Frontal cortex (tissue), 4 donors: ENCODE measurements around the gene TEX38. TPM values are rescaled to one million over a fixed set of nuclear protein-coding genes. Genes with fewer than 3 reads are reported as not detected.
"Not testable (repeated sequence)": the region's sequence is repeated elsewhere in the genome, so short reads cannot be mapped to it uniquely, and the experiment has no call there.

Experiments used
- DNase-seq, 2 donors: peaks; one replicate each; pipeline ENCODE4 v3.0.0; 2012; ENCODE audit warnings: low spot score in 2 of 2
- FAIRE-seq: peaks from 2 replicates; lab custom pipeline; 2012; peaks lifted over from hg19 to GRCh38; lab: Jason Lieb, UNC
- total RNA-seq: library from RNA; depleted of rRNA; stranded (reverse); fragments of >200 nt; gene quantifications from one replicate; pipeline ENCODE4 v1.2.3, GENCODE V29; 2014
- donor health status: control.
- donor health status: control.
- donor health status: control.

The TEX38 gene
- total RNA-seq, 1 donor from 2014 or later: not detected

DNA sequence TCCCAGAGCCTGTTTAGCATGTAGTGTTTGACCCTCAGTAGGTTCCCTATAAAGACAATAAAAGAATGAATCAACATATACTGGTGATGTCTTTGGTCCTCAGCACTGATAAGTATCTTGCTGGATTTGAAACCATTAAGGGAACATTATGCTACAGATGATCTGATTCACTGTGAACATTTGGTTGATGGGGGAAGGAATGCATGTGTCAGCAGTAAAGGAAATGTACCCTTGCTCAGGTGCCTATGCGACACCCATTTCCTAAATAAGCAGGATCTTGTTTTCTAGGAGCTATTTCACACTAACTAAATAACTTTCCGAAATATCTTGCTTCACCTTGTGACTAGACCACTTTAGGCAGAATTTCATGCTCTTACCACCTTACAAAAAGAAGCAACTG, 13.0 kb downstream of the TEX38 start:
- FAIRE-seq: no peak
- DNase-seq: no peak

DNA sequence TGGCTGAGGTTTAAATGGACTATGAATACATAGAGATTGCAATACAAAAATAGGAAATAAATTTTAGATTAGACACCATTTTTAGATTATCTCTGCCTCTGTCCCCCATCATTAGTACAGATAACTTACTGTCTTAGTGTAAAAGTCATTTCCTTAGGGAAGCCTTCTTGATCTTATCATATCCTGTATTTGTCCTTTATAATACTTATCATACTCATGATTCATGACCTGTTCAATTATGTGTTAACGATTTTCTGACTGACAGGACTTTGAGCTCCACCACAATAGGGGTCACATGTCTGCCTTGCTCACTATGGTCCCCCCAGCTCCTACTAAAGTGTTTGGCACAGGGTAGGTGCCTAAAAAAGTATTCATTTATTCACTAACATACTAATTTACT, 14.6 kb downstream of the TEX38 start:
- no peak for DNase-seq
- FAIRE-seq: no peak

DNA sequence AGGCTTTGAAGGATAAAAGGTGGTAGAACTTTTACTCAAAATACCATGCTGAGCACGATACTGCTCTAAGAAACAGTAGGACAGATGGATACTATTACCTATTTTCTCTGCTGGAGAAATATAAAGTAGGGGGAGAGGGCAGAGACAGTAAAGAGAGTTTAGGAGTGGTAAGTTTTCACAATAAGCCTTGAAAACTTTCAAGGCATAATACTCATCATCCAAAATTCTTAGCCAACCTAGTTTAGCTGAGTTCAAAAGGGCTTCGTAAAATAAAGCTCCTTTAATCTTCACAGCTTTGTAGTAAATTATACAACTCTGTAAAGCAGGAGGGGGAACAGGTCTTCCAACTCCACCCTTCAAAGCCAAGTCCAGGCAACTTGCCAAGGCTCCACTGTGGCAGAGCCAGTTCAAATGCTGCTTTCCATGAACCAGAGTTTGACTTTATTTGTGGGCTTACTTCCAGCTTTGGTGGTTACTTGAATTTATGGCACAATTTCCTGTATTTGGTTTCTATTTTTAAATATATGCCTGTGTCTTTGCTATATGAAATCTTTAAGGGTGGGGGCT, 15.5 kb downstream of the TEX38 start:
- no peak for FAIRE-seq
- DNase-seq: no peak

DNA sequence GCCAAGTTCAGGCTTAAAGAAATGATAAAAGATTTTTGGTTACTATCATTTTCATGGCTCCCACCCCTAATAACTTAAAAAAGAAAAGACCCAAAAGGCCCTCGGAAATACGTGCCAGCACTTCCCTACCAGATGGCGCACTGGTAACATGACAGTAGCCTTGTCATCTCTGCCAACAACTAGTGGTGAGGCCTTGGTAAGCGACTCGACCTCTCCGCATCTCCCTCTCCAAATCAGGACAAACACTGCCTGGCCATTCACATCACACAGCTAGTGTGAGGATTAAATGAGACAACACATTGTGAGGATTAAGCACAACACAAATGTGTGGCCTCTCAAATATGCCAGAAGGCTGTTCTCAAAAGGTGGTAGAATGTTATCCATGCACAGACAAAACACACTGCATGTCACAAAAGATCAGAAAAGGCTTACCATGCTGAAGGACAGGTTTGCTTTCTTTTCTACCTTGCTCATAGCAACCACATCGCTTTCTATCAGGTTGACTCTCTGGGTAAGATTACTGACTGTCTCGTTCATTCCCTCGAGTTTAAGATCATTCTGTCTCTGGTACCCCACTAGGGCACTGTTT, 16.4 kb downstream of the TEX38 start:
- no peak for DNase-seq
- no peak for FAIRE-seq

DNA sequence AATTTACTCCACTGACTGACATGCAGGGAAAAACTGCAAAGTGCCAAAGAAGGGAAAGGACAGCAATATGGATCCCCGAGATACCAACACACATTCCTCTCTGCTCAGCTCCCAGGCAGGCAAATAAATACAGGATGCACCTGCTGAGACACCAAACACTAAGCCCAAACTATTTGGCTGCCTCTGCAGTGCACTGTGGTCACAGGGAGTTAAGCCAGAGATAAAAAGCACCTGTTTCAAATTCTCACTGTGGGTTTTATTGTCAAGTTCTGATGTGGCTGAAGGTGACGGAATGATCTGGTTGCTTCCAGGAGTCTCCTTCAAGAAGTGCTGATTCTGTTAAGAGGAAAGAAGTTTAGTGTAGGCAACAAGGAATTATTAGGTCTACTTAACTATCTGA, 17.7 kb downstream of the TEX38 start:
- FAIRE-seq: no peak
- DNase-seq: no peak

DNA sequence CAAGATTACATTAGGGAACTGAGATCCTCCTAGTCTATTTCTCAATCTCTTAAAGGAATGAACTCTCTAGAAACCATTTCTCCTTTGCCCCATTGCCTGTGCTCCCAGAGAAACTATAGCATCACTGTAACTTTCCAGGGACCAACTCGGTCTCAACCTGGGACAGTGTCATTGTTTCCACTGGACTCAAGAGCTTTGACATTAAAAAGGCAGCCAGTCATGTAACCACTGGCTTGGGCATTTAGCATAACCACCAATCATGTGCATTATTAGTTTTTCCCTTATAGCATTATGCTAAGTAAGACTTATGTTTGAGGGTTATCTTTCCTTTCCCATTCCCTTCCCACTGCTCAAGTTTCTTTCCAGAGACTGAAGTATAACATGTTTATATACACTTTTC, 18.2 kb downstream of the TEX38 start:
- DNase-seq (no peak), FAIRE-seq (no peak)

DNA sequence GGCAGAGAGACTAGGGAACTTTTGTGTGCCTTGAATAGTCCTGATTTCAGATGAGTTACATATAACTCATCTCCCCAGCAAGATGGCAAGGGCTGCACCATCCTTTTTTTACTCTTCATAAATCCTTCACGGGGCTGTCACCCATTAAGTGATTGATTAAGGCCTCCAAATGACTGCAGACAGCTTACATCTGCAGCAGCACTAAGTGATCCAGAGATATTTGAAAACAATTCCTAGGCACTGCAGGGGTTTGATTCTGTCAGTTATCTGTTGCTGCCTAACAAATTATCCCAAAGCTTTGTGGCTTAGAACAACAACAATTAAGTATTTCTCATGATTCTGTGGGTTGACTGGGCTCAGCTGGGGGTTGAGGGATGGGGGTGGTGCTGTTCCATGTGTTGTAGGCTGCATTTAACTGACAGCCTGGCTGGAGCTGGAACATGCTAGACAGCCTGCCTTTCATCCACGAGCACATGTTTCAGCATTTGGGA, 19.3 kb downstream of the TEX38 start:
- DNase-seq (no peak), FAIRE-seq (no peak)

DNA sequence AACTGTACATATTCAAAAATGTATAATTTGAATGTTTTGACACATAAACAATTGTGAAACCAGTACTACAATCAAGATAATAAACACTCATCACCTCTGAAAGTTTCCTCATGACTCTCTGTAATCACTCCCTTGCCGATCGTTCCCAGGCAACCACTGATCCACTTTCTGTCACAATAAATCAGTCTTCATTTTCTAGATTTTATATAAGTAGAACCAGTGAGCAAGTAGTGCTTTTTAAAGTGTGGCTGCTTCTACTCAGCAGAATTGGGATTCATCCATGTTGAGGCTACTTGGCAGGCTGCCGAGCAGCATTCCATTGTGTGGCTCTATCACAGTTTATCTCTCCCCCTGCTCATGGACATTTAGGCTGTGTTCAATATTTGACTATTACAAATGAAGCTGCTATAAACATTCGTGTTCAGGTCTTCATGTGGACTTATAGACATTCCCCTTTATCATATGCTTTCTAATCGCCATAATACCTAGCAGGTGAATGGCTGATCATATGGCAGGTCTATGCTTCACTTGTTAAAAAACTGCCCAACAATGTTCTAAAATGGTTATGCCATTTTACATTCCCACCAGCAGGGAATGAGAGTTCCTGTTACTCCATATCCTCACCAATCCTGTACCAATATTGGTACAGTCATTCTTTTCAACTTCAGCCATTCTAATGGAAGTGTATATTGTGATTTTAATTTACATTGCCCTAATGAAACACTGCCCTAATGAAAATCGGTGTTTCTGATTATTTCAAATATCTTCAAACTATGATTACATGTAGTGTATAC, 20.5 kb downstream of the TEX38 start:
- DNase-seq (no peak), FAIRE-seq (no peak)

DNA sequence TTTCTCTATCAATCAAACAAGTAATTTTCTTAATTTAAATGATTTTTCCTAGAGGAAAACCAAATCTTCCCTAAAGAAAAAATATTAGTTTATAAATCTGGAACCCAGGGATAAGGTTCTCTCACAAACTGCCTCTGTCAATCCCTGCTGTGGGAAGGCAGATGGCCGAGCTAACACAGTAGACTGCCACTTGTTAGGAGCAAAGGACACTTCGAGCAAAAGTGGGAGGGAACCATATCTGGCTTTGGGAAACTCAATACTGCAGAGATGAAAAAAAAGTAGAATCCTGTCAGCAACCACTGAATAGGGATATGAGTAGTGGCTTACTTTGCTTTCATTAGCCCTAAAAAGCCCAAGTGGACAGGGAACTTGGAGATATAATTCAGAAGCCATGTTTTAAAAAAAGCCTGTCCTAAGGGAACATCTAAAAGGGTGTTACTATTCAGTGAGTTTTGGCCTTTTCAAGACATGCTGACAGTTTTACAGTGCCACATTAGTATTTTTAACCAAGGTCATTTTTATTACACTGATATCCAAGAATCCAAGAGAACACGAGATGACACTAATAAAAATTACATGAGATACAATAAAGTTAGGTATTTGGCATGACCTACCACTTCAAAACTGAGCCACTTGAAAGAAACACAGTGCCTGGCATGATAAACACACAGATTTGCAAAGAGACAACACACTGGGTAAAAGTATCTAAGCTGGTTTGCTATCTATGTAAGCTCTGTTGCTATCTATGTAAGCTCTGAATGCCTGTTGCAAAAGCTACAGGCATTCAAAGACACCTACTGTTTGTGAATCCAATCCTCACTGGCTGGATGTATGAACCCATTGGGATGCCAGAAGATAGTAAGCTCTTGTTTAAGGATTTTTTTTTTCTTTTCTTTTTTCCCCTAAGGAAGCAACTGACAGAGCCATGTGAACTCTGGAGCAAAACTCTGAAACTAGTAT, 21.4 kb downstream of the TEX38 start:
- FAIRE-seq (no peak), DNase-seq (no peak)

DNA sequence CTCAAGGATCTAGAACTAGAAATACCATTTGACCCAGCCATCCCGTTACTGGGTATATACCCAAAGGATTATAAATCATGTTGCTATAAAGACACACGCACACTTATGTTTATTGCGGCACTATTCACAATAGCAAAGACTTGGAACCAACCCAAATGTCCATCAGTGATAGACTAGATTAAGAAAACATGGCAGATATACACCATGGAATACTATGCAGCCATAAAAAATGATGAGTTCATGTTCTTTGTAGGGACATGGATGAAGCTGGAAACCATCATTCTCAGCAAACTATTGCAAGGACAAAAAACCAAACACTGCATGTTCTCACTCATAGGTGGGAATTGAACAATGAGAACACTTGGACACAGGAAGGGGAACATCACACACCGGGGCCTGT, 23.0 kb downstream of the TEX38 start:
- not testable (repeated sequence) for FAIRE-seq, DNase-seq

DNA sequence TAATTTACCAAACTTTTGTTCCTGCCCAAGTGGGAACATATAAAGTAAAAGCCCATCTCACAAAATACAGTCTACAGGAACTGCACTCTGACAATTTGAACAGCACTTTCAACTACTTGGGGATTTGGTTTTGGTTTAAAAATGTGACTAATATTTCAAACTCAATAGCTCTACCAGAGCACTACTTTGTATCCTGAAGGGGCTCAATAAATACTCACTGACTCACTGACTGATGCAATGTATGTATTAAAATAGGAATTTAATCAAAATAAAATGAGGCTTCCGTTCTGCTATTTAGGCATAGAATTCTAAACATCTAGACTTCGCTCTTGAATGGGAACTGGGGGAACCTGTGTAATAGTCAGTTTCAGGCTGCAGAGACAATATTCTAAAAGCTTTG, 25.4 kb downstream of the TEX38 start:
- FAIRE-seq (no peak), DNase-seq (no peak)

DNA sequence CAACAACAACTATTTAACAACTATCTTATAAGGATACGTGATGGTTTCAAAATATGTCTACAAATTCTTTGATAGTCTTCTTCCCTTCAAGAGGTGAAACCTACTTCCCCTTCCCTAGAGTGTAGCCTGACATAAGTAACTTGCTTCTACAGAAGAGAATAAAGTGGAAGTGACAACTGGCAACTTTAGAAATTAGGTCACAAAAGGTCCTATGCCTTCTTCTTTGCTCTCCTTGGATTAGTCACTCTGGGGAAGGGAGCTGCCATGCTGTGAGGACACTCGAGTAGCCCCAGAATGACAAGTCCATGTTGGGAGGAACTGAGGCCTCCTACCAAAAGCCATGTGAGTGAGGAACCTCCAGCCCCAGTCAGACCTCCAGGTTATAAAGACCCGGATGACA, 28.0 kb downstream of the TEX38 start:
- FAIRE-seq: no peak

DNA sequence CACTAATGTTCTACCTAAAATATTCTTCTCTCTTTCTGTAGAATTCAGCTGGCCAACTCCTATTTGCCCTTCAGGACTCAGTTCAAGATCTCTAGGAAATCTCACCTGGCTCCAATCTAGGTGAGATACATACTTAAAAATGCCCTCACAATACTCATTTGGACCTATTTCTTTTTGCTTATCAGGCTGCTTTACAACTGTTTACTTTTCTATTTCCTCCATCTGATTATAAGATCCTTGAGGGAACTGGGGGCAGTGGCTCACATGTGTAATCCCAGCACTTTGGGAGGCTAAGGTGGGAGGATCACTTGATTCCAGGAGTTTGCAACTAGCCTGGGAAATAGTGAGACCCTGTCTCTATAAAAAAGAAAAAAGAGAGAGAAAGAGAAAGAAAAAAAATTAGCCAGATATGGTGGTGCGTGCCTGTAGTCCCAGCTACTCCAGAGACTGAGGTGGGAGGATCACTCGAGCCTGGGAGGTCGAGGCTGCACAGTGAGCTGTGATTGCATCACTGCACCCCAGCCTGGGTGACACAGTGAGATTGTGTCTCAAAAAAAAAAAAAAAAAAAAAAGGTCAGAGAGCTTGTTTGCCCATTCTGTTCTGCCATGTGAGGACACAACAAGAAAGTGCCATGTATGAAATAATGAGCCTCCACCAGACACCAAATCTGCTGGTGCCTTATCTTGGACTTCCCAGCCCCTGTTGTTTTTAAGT, 32.4 kb downstream of the TEX38 start:
- FAIRE-seq (no peak), DNase-seq (no peak)

More for the DNA sequence above, 28.0 kb downstream of the TEX38 start:
- no peak for DNase-seq

DNA sequence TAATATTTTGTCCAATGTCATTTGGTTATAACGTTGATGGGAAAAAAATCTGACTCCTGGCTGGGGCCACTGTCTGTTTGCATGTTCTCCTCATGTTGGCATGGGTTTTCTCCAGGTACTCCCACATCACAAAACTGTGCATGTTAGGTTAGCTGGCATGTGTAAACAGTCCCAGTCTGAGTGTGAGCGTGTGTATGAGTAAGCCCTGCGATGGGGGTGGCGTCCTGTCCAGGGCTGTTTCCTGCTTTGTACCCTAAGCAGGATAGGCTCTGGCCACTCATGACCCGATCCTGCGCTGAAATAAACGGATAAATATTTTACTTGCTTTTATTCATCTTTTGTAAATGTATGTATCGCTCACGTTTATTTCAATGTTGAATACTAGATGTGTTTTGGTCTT, 33.8 kb downstream of the TEX38 start:
- no peak for DNase-seq
- no peak for FAIRE-seq

DNA sequence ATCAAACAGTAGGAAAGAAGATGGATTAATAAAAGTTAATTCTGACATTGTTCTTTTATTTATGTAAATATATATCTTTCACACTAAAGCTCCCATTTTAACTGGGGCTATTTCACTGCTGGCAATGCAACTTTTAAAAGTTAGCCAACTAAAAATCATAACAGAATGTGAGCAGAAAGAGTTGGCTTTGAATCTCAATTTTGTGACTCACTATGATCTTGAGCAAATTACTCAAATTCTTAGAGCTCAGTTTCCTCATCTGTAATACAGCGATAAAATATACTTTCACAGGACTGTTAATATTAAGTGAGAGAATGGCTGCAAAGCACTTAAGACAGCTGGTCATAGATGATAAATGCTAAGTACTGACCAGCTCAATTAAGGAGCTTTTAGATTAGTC, 36.5 kb downstream of the TEX38 start:
- DNase-seq (no peak), FAIRE-seq (no peak)

DNA sequence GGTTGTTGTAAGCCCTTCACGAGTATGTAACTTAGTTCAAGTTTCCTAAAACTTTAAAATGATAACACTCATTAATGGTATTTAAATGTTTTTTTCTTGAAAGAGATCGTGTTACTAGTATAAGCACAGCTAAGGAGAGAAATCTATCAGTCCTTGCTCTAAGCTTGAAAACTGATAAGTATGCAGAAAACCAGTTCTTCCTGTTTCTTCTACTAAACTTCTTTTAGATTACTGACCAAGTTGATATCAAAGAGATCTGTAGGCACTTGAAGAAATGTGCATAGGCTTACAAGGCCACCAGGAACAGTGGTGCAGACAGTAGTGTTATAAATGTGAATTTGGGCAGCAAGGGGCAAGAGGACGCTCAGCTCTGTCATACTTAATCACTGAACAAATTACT, 43.3 kb downstream of the TEX38 start:
- DNase-seq (no peak), FAIRE-seq (no peak)

DNA sequence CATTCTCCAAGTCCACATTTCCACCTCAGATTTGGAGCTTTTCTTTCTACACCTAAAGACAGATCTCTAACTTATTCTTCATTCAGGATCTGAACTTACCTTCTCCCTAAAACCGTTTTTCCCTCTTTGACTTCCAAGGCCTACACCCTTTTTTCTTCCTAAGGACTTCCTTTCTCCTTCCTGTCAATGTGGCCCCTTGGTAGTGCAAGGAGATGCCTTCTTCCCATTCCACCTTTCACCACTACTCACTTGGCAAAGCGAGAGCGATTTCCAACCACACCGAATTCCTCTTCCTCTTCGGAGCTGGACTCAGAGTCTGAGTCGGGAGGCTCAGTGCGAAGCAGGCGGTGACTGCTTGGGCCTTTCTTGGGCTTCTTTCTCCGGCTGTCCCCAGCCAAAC, 46.0 kb downstream of the TEX38 start:
- FAIRE-seq (no peak), DNase-seq (no peak)

DNA sequence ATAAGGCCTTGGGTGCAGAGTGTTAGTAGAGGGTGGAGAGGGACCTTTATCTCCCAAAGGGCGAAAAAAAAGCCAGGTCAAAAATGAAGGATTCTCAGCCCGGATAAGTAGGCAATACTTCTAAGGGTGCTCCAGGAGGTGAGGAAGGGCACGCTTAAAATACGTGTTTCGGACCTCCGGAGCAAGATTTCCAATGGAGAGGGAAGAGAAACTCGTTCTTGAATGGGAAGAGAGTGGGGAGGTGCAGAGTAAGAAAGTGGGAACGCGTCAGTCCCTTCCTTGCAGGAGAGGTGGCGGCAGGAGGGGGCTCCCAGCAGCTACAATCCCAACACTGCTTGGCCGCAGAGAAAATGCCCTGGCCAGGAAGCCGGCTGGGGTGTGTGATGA, 46.7 kb downstream of the TEX38 start:
- DNase-seq (no peak), FAIRE-seq (no peak)

DNA sequence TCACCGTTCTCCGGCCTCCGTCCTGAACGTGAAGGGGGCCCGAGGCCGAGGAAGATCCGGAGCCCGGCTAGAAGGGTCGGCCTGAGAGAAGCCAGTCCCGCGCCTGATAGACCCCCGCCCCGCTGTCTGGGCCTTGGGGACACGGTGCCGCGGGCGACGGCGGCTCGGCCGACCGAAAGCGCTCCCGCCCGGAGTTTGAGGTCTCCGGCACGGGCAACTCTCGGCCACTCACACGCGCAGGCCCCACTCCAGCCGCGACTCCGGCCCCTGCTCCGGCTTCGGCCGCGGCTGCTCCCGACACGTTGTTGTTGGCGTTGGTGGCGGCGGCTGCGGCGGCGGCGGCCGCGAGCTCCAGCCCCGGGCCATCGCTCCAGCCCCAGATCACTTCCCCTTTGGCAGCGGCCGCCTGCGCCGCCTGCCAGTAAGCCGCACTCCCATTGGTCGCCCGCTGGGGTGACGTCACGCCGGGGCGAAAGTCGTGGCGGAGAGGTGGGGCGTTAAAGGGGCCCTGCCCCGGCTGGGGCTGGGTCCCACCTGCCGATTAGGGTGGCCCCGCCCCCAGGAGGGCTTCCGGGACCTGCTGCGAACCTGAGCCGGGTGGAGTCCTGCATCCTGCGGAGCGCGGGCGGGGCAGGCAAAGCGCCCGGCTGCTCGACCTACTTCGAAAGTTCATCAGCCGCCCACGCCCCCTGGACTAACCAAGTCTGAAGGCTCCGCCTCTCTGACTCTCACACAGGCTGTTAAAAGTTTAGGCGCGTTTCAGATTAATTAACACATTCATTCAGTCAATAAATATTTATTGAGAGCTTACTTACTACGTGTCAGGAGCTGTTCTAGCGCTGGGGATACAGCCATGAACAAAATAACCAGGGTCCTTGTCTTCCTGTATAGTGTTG, 47.3 kb downstream of the TEX38 start, which contains the start of gene EFCAB14:
EFCAB14 (minus strand) TSS at position 388 of the 896 bp plus-strand sequence. CDS start 1,027 bp downstream, outside the sequence.
- FAIRE-seq: no peak
- peak; percentile 93 to 94 for DNase-seq
